SK-N-MC (cell line): ENCODE data around the gene TLR9.

Experiments used
- EZH2 ChIP-seq: fragments of 200-600 bp; sonication (generic); IDR thresholded peaks from one replicate; pipeline ENCODE4 v1.6.1; 2017; ENCODE audit warnings: antibody characterized with exemption
- POLR2AphosphoS5 ChIP-seq: IDR thresholded peaks from 2 replicates; pipeline ENCODE4 v1.6.1; 2012; ENCODE audit warnings: mild to moderate bottlenecking, low read depth, low read length, borderline replicate concordance

- TF ChIP-seq POLR2AphosphoS5 (no peak), EZH2 (no peak)
Observed at GRCh38 chr3:52243791-52244628, 18.6 kb upstream of the TLR9 start.
